Measurements from ENCODE around the gene SMPDL3A. TPM values are rescaled to one million over a fixed set of nuclear protein-coding genes. Genes with fewer than 3 reads are reported as not detected.
A peak's percentile ranks its signal among the peaks of the same experiment; 100 is the strongest.

The SMPDL3A gene
- total RNA-seq, 1 experiment from 2014 or later = 3.5 TPM

DNA sequence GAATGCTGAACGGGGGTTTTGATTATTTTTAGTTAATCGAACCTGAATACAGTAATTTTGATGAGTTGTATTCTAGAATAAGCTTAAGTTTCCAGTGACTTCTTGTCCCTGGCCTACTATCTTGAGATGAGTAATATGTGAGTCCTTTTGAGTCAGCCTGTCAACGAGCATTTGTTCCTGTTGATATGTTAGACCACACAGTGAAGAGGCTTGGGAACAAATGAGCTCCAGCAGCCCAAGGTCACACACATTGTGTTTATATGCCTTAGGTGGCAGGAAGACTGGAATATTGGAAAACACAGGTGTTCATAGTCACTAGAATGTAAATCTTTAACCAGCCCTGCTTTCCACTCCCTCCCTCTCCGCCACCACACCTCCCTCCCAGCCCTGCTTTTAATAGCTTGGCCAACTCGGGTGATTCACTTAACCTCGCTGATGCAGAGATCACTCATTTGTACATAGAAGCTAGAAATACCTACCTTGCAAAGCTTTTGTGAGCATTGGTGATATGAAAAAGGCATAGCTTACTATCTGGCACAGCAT is 9.1 kb downstream of the SMPDL3A start:
- intact Hi-C loops (cut with micrococcal nuclease) = loop anchor here (2.0 kb wide), 1 partner anchor 63 kb away; no protein-coding TSS in a partner anchor
- TF ChIP-seq CTCF (IDR thresholded peaks at IDR 0.05; ENCODE audit: unreplicated experiment) = no peak
- no TSS peak for BruUV-seq (replicated peaks)
- CTCF ChIA-PET = interaction anchor here (0.7 to 6.6 kb wide), 15 partner anchors 8 to 979 kb away, joined by 3 to 54 read pairs (median 5); partner anchors contain the start of genes FABP7 and SMPDL3A
- peak; percentile 71 for DNase-seq (ENCODE audit: unreplicated experiment)
- no peaks in the 10 kb centered on the region for H3K27me3 Mint-ChIP-seq (ENCODE audit: insufficient read depth, unreplicated experiment)
- H3K4me1 Mint-ChIP-seq (ENCODE audit: insufficient read depth, unreplicated experiment) = peaks cover 14% of the 10 kb centered on the region
- no peaks in the 10 kb centered on the region for H3K36me3 Mint-ChIP-seq (ENCODE audit: insufficient read depth, unreplicated experiment)
- POLR2A ChIA-PET = interaction anchor here (0.7 to 9.2 kb wide), 9 partner anchors 8 to 327 kb away, joined by 3 to 202 read pairs (median 3); partner anchors contain the start of genes SERINC1 and SMPDL3A
- no peaks in the 10 kb centered on the region for H3K9me3 Mint-ChIP-seq (ENCODE audit: unreplicated experiment)
- H3K4me3 Mint-ChIP-seq (ENCODE audit: unreplicated experiment) = peak overlapping the region; percentile 32
- H3K27ac Mint-ChIP-seq (ENCODE audit: low read depth, unreplicated experiment) = peak overlapping the region; percentile 69

- TF ChIP-seq CTCF (IDR thresholded peaks at IDR 0.05; ENCODE audit: unreplicated experiment) = no peak
- H3K27me3 Mint-ChIP-seq (ENCODE audit: insufficient read depth, unreplicated experiment) = no peaks in the 10 kb centered on the region
- no peak overlapping the region for H3K4me3 Mint-ChIP-seq (ENCODE audit: unreplicated experiment)
- no TSS peak for BruUV-seq (replicated peaks)
- no peak for DNase-seq (ENCODE audit: unreplicated experiment)
- no peaks in the 10 kb centered on the region for H3K9me3 Mint-ChIP-seq (ENCODE audit: unreplicated experiment)
- intact Hi-C loops (cut with micrococcal nuclease) = loop anchor here (2.0 kb wide), 1 partner anchor 64 kb away; no protein-coding TSS in a partner anchor
- no peak overlapping the region for H3K27ac Mint-ChIP-seq (ENCODE audit: low read depth, unreplicated experiment)
- H3K4me1 Mint-ChIP-seq (ENCODE audit: insufficient read depth, unreplicated experiment) = peaks cover 14% of the 10 kb centered on the region
- no peaks in the 10 kb centered on the region for H3K36me3 Mint-ChIP-seq (ENCODE audit: insufficient read depth, unreplicated experiment)
- POLR2A ChIA-PET = interaction anchor here (0.9 to 9.2 kb wide), 5 partner anchors 9 to 328 kb away, joined by 3 to 202 read pairs (median 4); partner anchors contain the start of genes SERINC1 and SMPDL3A
- CTCF ChIA-PET = interaction anchor here (0.7 to 6.6 kb wide), 12 partner anchors 9 to 441 kb away, joined by 3 to 54 read pairs (median 8); partner anchors contain the start of genes HSF2 and SMPDL3A
Observed at GRCh38 chr6:122799140-122799745, 10.2 kb downstream of the SMPDL3A start.

GRCh38 chr6:122799916-122800686 is 11.0 kb downstream of the SMPDL3A start:
- intact Hi-C loops (cut with micrococcal nuclease) = loop anchor here (1.0 to 2.0 kb wide), 2 partner anchors 11 to 65 kb away; partner anchors contain the start of gene SMPDL3A
- Mint-ChIP-seq H3K9me3 (ENCODE audit: unreplicated experiment) (no peaks in the 10 kb centered on the region), H3K27ac (ENCODE audit: low read depth, unreplicated experiment) (no peak overlapping the region), H3K27me3 (ENCODE audit: insufficient read depth, unreplicated experiment) (no peaks in the 10 kb centered on the region), H3K4me3 (ENCODE audit: unreplicated experiment) (no peak overlapping the region), H3K36me3 (ENCODE audit: insufficient read depth, unreplicated experiment) (no peaks in the 10 kb centered on the region), H3K4me1 (ENCODE audit: insufficient read depth, unreplicated experiment) (peaks cover 14% of the 10 kb centered on the region)
- CTCF ChIA-PET = interaction anchor here (1.3 to 6.6 kb wide), 8 partner anchors 9 to 72 kb away, joined by 7 to 54 read pairs (median 18); partner anchors contain the start of gene SMPDL3A
- DNase-seq (ENCODE audit: unreplicated experiment) = peak; percentile 53
- POLR2A ChIA-PET = interaction anchor here (1.0 to 9.2 kb wide), 4 partner anchors 10 to 329 kb away, joined by 3 to 202 read pairs (median 12); partner anchors contain the start of genes SERINC1 and SMPDL3A
- BruUV-seq (replicated peaks) = no TSS peak
- no peak for TF ChIP-seq CTCF (IDR thresholded peaks at IDR 0.05; ENCODE audit: unreplicated experiment)
